ENCODE measurements around the gene CD7.
A peak's percentile ranks its signal among the peaks of the same experiment; 100 is the strongest.

Gene CD7

DNA sequence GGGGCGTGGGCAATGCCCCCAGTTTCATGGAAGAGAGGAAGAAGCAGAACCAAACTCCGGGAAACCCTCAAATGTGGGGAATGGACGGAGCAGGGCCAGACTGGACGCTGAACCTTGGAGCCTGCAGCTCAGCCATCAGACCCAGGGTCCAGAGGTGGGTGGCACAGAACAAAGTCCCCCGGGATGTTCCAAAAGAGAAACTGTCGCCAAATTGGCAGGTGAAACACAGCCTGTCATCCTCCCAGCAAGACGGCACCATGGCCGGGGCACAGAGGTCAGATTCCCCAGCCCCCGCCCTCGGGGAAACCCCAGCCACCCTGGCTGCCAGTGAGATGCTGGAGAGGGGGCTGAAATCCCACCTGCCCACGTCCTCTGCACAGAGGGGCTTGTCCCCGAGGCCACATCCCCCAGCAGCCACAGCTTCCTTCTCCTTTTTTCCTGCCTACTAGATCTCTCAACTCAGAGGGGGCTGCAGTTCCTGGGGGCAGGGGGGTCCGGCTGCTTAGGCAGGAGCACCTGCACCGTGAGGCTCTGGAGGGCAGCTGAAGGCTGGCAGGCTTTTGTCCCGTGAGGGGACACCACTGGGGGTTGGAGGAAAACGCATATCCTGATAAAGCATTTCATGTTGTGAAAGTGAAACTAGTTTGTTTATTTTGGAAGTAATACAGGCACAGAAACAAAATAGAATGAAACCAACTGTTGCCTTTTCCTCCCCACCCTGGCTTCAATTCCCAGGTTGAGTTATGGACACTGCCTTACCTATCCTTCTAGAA, 17.4 kb upstream of the CD7 start:
- TF ChIP-seq, protein P1, sequence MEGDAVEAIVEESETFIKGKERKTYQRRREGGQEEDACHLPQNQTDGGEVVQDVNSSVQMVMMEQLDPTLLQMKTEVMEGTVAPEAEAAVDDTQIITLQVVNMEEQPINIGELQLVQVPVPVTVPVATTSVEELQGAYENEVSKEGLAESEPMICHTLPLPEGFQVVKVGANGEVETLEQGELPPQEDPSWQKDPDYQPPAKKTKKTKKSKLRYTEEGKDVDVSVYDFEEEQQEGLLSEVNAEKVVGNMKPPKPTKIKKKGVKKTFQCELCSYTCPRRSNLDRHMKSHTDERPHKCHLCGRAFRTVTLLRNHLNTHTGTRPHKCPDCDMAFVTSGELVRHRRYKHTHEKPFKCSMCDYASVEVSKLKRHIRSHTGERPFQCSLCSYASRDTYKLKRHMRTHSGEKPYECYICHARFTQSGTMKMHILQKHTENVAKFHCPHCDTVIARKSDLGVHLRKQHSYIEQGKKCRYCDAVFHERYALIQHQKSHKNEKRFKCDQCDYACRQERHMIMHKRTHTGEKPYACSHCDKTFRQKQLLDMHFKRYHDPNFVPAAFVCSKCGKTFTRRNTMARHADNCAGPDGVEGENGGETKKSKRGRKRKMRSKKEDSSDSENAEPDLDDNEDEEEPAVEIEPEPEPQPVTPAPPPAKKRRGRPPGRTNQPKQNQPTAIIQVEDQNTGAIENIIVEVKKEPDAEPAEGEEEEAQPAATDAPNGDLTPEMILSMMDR (IDR thresholded peaks at IDR 0.05; ENCODE audit: low read depth, low read length, missing control alignments) = no peak
- Histone ChIP-seq H3K4me3 (ENCODE audit: low read depth, low read length) (peak overlapping the region; percentile 16), H3K27ac (no peak overlapping the region), H3K36me3 (replicated peaks) (no peaks in the 10 kb centered on the region), H3K27me3 (replicated peaks) (peaks cover 21% of the 10 kb centered on the region)
- DNase-seq = no peak
- in situ Hi-C loops (cut with HindIII; ENCODE audit: low pct_ligation_motif_present, low sequenced_read_pairs) = loop anchor here (10.0 kb wide), 1 partner anchor 130 kb away; no protein-coding TSS in a partner anchor

GRCh38 chr17:82334204-82334621, 16.8 kb upstream of the CD7 start:
- Histone ChIP-seq H3K27ac (no peak overlapping the region), H3K27me3 (replicated peaks) (peaks cover 21% of the 10 kb centered on the region), H3K4me3 (ENCODE audit: low read depth, low read length) (no peak overlapping the region), H3K36me3 (replicated peaks) (no peaks in the 10 kb centered on the region)
- in situ Hi-C loops (cut with HindIII; ENCODE audit: low pct_ligation_motif_present, low sequenced_read_pairs) = loop anchor here (10.0 kb wide), 1 partner anchor 129 kb away; no protein-coding TSS in a partner anchor
- TF ChIP-seq, protein P1 (IDR thresholded peaks at IDR 0.05; ENCODE audit: low read depth, low read length, missing control alignments) = no peak
- DNase-seq = no peak

GRCh38 chr17:82333279-82334171, 16.1 kb upstream of the CD7 start, which contains the start of gene SECTM1:
Gene SECTM1, minus strand, starts transcription at chr17:82333766. Its CDS starts 6,526 bp downstream, at chr17:82327240.
- DNase-seq = no peak
- no peaks in the 10 kb centered on the region for H3K36me3 ChIP-seq (replicated peaks)
- TF ChIP-seq, protein P1 (IDR thresholded peaks at IDR 0.05; ENCODE audit: low read depth, low read length, missing control alignments) = no peak
- H3K27me3 ChIP-seq (replicated peaks) = peaks cover 21% of the 10 kb centered on the region
- in situ Hi-C loops (cut with HindIII; ENCODE audit: low pct_ligation_motif_present, low sequenced_read_pairs) = loop anchor here (10.0 kb wide), 1 partner anchor 129 kb away; no protein-coding TSS in a partner anchor
- H3K27ac ChIP-seq = no peak within 1 kb of the TSS
- peak within 1 kb of the TSS; percentile 54 for H3K4me3 ChIP-seq (ENCODE audit: low read depth, low read length)

GRCh38 chr17:82332669-82333278, 15.4 kb upstream of the CD7 start:
- Histone ChIP-seq H3K36me3 (replicated peaks) (no peaks in the 10 kb centered on the region), H3K27ac (no peak overlapping the region), H3K4me3 (ENCODE audit: low read depth, low read length) (peak overlapping the region; percentile 54), H3K27me3 (replicated peaks) (peaks cover 21% of the 10 kb centered on the region)
- TF ChIP-seq, protein P1 (IDR thresholded peaks at IDR 0.05; ENCODE audit: low read depth, low read length, missing control alignments) = no peak
- no peak for DNase-seq
- in situ Hi-C loops (cut with HindIII; ENCODE audit: low pct_ligation_motif_present, low sequenced_read_pairs) = loop anchor here (10.0 kb wide), 1 partner anchor 128 kb away; no protein-coding TSS in a partner anchor

DNA sequence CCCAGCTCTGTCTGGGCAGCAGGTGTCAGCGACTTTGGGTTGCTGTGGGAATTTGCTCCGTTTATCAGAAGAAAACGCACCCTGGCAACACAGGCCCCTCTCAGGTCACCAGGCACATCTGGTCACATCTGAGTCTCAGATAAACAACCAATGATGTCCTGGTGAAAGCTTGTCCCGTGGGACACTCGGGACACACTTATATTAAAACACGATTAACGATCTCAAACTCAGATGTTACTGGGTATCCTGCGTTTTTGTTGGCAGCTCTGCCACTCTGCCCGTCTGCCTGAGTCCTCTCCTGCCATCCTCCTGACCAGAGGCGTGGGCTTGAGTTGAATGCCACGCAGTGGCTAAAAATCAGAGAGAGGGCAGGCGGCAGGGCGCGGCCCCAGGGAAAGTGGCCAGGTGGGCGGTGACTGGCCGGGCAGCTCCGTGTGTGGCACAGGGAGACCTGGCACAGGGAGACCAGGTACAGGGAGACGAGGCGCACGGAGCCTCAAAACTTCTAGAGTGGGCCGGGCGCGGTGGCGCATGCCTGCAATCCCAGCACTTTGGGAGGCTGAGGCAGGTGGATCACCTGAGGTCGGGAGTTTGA, 14.0 kb upstream of the CD7 start:
- in situ Hi-C loops (cut with HindIII; ENCODE audit: low pct_ligation_motif_present, low sequenced_read_pairs) = loop anchor here (10.0 kb wide), 1 partner anchor 127 kb away; no protein-coding TSS in a partner anchor
- DNase-seq = no peak
- H3K36me3 ChIP-seq (replicated peaks) = no peaks in the 10 kb centered on the region
- no peak overlapping the region for H3K27ac ChIP-seq
- H3K4me3 ChIP-seq (ENCODE audit: low read depth, low read length) = no peak overlapping the region
- TF ChIP-seq, protein P1 (IDR thresholded peaks at IDR 0.05; ENCODE audit: low read depth, low read length, missing control alignments) = no peak
- peaks cover 26% of the 10 kb centered on the region for H3K27me3 ChIP-seq (replicated peaks)
